H9 (cell line): ENCODE results near the gene HOXD11. TPM values are rescaled to one million over a fixed set of nuclear protein-coding genes. Genes with fewer than 3 reads are reported as not detected.

ENCODE experiments used
- DNase-seq: peaks from one replicate; pipeline ENCODE4 v3.0.0-alpha.2; 2017
- H2AFZ ChIP-seq: one replicate; pipeline ENCODE4 v1.6.1; 2013; ENCODE audit warnings: mild to moderate bottlenecking, low read length, control low read depth, moderate library complexity
- H2AK5ac ChIP-seq: 2 replicates; pipeline ENCODE4 v1.6.1; 2013; ENCODE audit warnings: low read length, control low read depth, mixed read lengths; ENCODE audit not compliant: insufficient read length
- H2BK120ac ChIP-seq: one replicate; pipeline ENCODE4 v1.6.1; 2013; ENCODE audit warnings: low read depth, mild to moderate bottlenecking, low read length, control low read depth, inconsistent platforms; ENCODE audit not compliant: poor library complexity, severe bottlenecking
- H2BK12ac ChIP-seq: 2 replicates; pipeline ENCODE4 v1.6.1; 2013; ENCODE audit warnings: low read length, control low read depth, mixed read lengths, low read depth; ENCODE audit not compliant: insufficient read length
- H2BK15ac ChIP-seq: 2 replicates; pipeline ENCODE4 v1.6.1; 2013; ENCODE audit warnings: low read depth, low read length, control low read depth
- H2BK20ac ChIP-seq: one replicate; pipeline ENCODE4 v1.6.1; 2013; ENCODE audit warnings: low read depth, mild to moderate bottlenecking, low read length, control low read depth, inconsistent platforms; ENCODE audit not compliant: poor library complexity, severe bottlenecking
- H2BK5ac ChIP-seq: 2 replicates; pipeline ENCODE4 v1.6.1; 2013; ENCODE audit warnings: low read length, control low read depth, mixed read lengths; ENCODE audit not compliant: insufficient read length
- H3K14ac ChIP-seq: 2 replicates; pipeline ENCODE4 v1.6.1; 2013; ENCODE audit warnings: low read length, control low read depth; ENCODE audit not compliant: insufficient read depth
- H3K18ac ChIP-seq: 2 replicates; pipeline ENCODE4 v1.6.1; 2013; ENCODE audit warnings: low read depth, mild to moderate bottlenecking, mixed read lengths, low read length, control low read depth; ENCODE audit not compliant: insufficient read length
- H3K23ac ChIP-seq: 2 replicates; pipeline ENCODE4 v1.6.1; 2013; ENCODE audit warnings: low read length, control low read depth, mixed read lengths, low read depth; ENCODE audit not compliant: insufficient read length
- H3K23me2 ChIP-seq: 2 replicates; pipeline ENCODE4 v1.6.1; 2013; ENCODE audit warnings: low read depth, mild to moderate bottlenecking, mixed read lengths, low read length, control low read depth; ENCODE audit not compliant: insufficient read length, poor library complexity, severe bottlenecking
- H3K27ac ChIP-seq: 2 replicates; pipeline ENCODE4 v1.5.1; 2013; ENCODE audit warnings: low read length, control low read depth, mixed read lengths, low read depth; ENCODE audit not compliant: insufficient read length
- H3K27me3 ChIP-seq: 2 replicates; pipeline ENCODE4 v1.6.1; 2013; ENCODE audit warnings: low read length, control low read depth, inconsistent platforms; ENCODE audit not compliant: insufficient read depth
- H3K4ac ChIP-seq: 2 replicates; pipeline ENCODE4 v1.6.1; 2013; ENCODE audit warnings: low read depth, mild to moderate bottlenecking, control low read depth, inconsistent platforms, low read length, moderate library complexity
- H3K4me1 ChIP-seq: 2 replicates; pipeline ENCODE4 v1.6.1; 2013; ENCODE audit warnings: low read length, control low read depth, inconsistent platforms; ENCODE audit not compliant: insufficient read depth
- H3K4me2 ChIP-seq: 2 replicates; pipeline ENCODE4 v1.6.1; 2013; ENCODE audit warnings: low read length, control low read depth, mixed read lengths; ENCODE audit not compliant: insufficient read length, insufficient read depth
- H3K56ac ChIP-seq: 2 replicates; pipeline ENCODE4 v1.6.1; 2013; ENCODE audit warnings: low read depth, mild to moderate bottlenecking, mixed read lengths, low read length, control low read depth; ENCODE audit not compliant: insufficient read length
- H3K79me1 ChIP-seq: 2 replicates; pipeline ENCODE4 v1.6.1; 2013; ENCODE audit warnings: low read depth, mild to moderate bottlenecking, moderate library complexity, low read length, control low read depth, inconsistent platforms; ENCODE audit not compliant: insufficient read depth, poor library complexity, severe bottlenecking
- H3K79me2 ChIP-seq: 2 replicates; pipeline ENCODE4 v1.6.1; 2013; ENCODE audit warnings: low read length, control low read depth, inconsistent platforms; ENCODE audit not compliant: insufficient read depth
- H3K9ac ChIP-seq: 2 replicates; pipeline ENCODE4 v1.6.1; 2013; ENCODE audit warnings: low read length, control low read depth, mixed read lengths; ENCODE audit not compliant: insufficient read length; ENCODE audit errors: extremely low read depth
- H3K9me3 ChIP-seq: one replicate; pipeline ENCODE4 v1.6.1; 2013; ENCODE audit warnings: low read depth, low read length, inconsistent platforms; ENCODE audit not compliant: control insufficient read depth
- H3T11ph ChIP-seq: one replicate; pipeline ENCODE4 v1.6.1; 2013; ENCODE audit warnings: mild to moderate bottlenecking, low read length, control low read depth, inconsistent platforms
- H4K20me1 ChIP-seq: one replicate; pipeline ENCODE4 v1.6.1; 2013; ENCODE audit not compliant: control insufficient read depth, insufficient read length, insufficient read depth
- H4K5ac ChIP-seq: 2 replicates; pipeline ENCODE4 v1.6.1; 2013; ENCODE audit warnings: low read depth, mild to moderate bottlenecking, mixed read lengths, low read length, control low read depth; ENCODE audit not compliant: insufficient read length
- H4K8ac ChIP-seq: replicated peaks from 2 replicates; pipeline ENCODE4 v1.6.1; 2013; ENCODE audit warnings: low read length, control low read depth, mixed read lengths, low read depth; ENCODE audit not compliant: insufficient read length
- H4K91ac ChIP-seq: 2 replicates; pipeline ENCODE4 v1.6.1; 2013; ENCODE audit warnings: low read depth, mild to moderate bottlenecking, moderate library complexity, mixed read lengths, low read length, control low read depth; ENCODE audit not compliant: insufficient read length
- H3K27ac Mint-ChIP-seq, 3 experiments: 2 replicates in 2 of 3; 3 replicates in 1 of 3; pipeline ENCODE4 v1.8.0; 2020 to 2021; ENCODE audit warnings: mixed read lengths in 3 of 3, mild to moderate bottlenecking in 1 of 3, moderate library complexity in 1 of 3
- H3K27me3 Mint-ChIP-seq: 2 replicates; pipeline ENCODE4 v1.8.0; 2021; ENCODE audit warnings: low read depth, mild to moderate bottlenecking, moderate library complexity, mixed read lengths
- H3K36me3 Mint-ChIP-seq, 3 experiments: 2 replicates in 2 of 3; 3 replicates in 1 of 3; pipeline ENCODE4 v1.8.0; 2020 to 2021; ENCODE audit warnings: low read depth in 3 of 3, mixed read lengths in 3 of 3; ENCODE audit not compliant: insufficient read depth in 1 of 3
- H3K4me1 Mint-ChIP-seq, 2 experiments: 2 replicates each; pipeline ENCODE4 v1.8.0; 2020; ENCODE audit warnings: mixed read lengths in 2 of 2
- H3K4me3 Mint-ChIP-seq, 2 experiments: 2 replicates in 1 of 2; 3 replicates in 1 of 2; pipeline ENCODE4 v1.8.0; 2020 to 2021; ENCODE audit warnings: mild to moderate bottlenecking in 2 of 2, mixed read lengths in 2 of 2, moderate library complexity in 1 of 2
- H3K9me3 Mint-ChIP-seq, 2 experiments: 2 replicates in 1 of 2; 3 replicates in 1 of 2; pipeline ENCODE4 v1.8.0; 2020; ENCODE audit warnings: mild to moderate bottlenecking in 2 of 2, mixed read lengths in 2 of 2, moderate library complexity in 1 of 2
- CTCF ChIP-seq: fragments of 200-600 bp; sonication (generic); conservative IDR thresholded peaks from 3 replicates; pipeline ENCODE4 v1.8.0; 2021; ENCODE audit warnings: antibody characterized with exemption, mild to moderate bottlenecking
- WGBS: extraction: QIAGEN DNeasy Blood & Tissue Kit; methylation state at CpG from one replicate; pipeline ENCODE4 v1.1.7; 2013; ENCODE audit warnings: missing lambda C conversion rate, low lambda C conversion rate, mixed read lengths; ENCODE audit not compliant: insufficient read length; ENCODE audit errors: extremely low coverage; 5-methylcytosine and 5-hydroxymethylcytosine counted together
- total RNA-seq: library from RNA; stranded (reverse); gene quantifications from 2 replicates; pipeline ENCODE4 v1.2.1, GENCODE V29; 2021

HOXD11 gene
- total RNA-seq, 1 experiment from 2014 or later, result not detected

GRCh38 chr2:176099159-176099727, 7.8 kb upstream of the HOXD11 start:
- Histone ChIP-seq H3K14ac (no peak overlapping the region), H3K9ac (no peak overlapping the region), H2BK12ac (no peak overlapping the region), H3K27me3 (peaks cover 87% of the 10 kb centered on the region), H3K79me2 (no peaks in the 10 kb centered on the region), H3K79me1 (no peaks in the 10 kb centered on the region), H3K4me2 (peak overlapping the region; percentile 63), H3K4me1 (peaks cover 3% of the 10 kb centered on the region; the same call in 1 of the 2 replicates), H3K9me3 (no peaks in the 10 kb centered on the region), H3T11ph (no peak overlapping the region), H2BK15ac (no peak overlapping the region), H4K8ac (no peak overlapping the region), H2AK5ac (no peak overlapping the region), H3K23ac (no peak overlapping the region), H4K91ac (no peak overlapping the region), H2AFZ (no peak overlapping the region), H2BK5ac (no peak overlapping the region), H3K56ac (no peak overlapping the region), H2BK20ac (no peak overlapping the region), H3K27ac (no peak overlapping the region), H3K4ac (no peak overlapping the region), H4K20me1 (no peaks in the 10 kb centered on the region), H3K18ac (no peak overlapping the region), H2BK120ac (no peak overlapping the region), H3K23me2 (peaks cover 5% of the 10 kb centered on the region), H4K5ac (no peak overlapping the region)
- WGBS, result no CpG with 5 or more reads among the region's 30 CpGs
- H3K9me3 Mint-ChIP-seq, result peaks cover 5 to 20% of the 10 kb centered on the region in 2 experiments
- H3K4me1 Mint-ChIP-seq, result peaks cover 26 to 32% of the 10 kb centered on the region in 2 experiments
- no peak overlapping the region for H3K27ac Mint-ChIP-seq
- peaks cover 99% of the 10 kb centered on the region for H3K27me3 Mint-ChIP-seq
- DNase-seq, result peak; percentile 48
- H3K4me3 Mint-ChIP-seq, result peak overlapping the region in 1 of 2 experiments; percentile 76; a peak in 3 of 5 replicates
- TF ChIP-seq CTCF, result no peak
- H3K36me3 Mint-ChIP-seq, result no peaks in the 10 kb centered on the region; a peak in 2 of 7 replicates
